Neural cell (in vitro differentiated cells): Measurements from ENCODE around the gene PRKCZ.

ENCODE experiments used
- EP300 ChIP-seq: fragments of 450-650 bp; conservative IDR thresholded peaks from 2 replicates; pipeline ENCODE4 v1.6.1; 2014; ENCODE audit warnings: antibody characterized with exemption, mild to moderate bottlenecking, moderate library complexity; ENCODE audit not compliant: poor library complexity, severe bottlenecking
- EZH2 ChIP-seq: fragments of 200-600, 300-800 bp; shearing (Covaris generic), sonication (generic); IDR thresholded peaks from 2 replicates; pipeline ENCODE4 v1.6.1; 2014; ENCODE audit warnings: antibody characterized with exemption, low read length, borderline replicate concordance, mild to moderate bottlenecking; ENCODE audit not compliant: insufficient read depth, poor library complexity, severe bottlenecking
- POLR2AphosphoS5 ChIP-seq: IDR thresholded peaks from 2 replicates; pipeline ENCODE4 v1.6.1; 2012
- RAD21 ChIP-seq: fragments of 450-650 bp; conservative IDR thresholded peaks from 2 replicates; pipeline ENCODE4 v1.6.1; 2014; ENCODE audit warnings: antibody characterized with exemption, mild to moderate bottlenecking, moderate library complexity
- SMC3 ChIP-seq: fragments of 450-650 bp; conservative IDR thresholded peaks from 2 replicates; pipeline ENCODE4 v1.6.1; 2014; ENCODE audit warnings: antibody characterized with exemption, mild to moderate bottlenecking, moderate library complexity; ENCODE audit not compliant: poor library complexity
- TF ChIP-seq, protein P1 (sequence below): fragments of 450-650 bp; IDR thresholded peaks from 2 replicates; pipeline ENCODE4 v1.5.1; 2014; ENCODE audit warnings: antibody characterized with exemption, mild to moderate bottlenecking, moderate library complexity; ENCODE audit not compliant: poor library complexity, severe bottlenecking

DNA sequence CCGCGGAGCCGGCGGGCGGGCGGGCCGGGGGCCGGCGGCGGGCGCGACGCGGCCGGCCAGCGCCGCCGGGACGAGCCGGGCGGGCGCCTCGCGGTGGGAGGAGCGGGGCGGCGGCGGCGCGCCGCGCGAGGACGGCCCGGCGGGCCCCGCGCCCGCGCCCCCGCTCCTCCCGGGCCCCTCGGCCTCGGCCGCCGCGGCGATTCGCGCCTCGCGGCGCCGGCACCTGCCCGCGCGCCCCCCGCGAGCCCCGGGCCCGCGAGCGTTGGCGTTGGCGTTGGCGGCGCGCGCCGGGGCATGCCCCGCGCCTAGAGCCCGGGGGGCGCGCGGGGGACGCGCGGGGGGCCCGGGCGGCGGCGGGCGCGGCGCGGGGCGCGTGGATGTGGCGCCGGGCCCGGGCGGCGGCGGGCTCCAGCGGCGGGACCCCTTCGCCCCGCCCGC, 178.0 kb downstream of the PRKCZ start, which contains the start of gene SKI:
- TF ChIP-seq RAD21 (no peak), POLR2AphosphoS5 (no peak), EP300 (no peak), EZH2 (no peak), SMC3 (no peak)
- TF ChIP-seq, protein P1, sequence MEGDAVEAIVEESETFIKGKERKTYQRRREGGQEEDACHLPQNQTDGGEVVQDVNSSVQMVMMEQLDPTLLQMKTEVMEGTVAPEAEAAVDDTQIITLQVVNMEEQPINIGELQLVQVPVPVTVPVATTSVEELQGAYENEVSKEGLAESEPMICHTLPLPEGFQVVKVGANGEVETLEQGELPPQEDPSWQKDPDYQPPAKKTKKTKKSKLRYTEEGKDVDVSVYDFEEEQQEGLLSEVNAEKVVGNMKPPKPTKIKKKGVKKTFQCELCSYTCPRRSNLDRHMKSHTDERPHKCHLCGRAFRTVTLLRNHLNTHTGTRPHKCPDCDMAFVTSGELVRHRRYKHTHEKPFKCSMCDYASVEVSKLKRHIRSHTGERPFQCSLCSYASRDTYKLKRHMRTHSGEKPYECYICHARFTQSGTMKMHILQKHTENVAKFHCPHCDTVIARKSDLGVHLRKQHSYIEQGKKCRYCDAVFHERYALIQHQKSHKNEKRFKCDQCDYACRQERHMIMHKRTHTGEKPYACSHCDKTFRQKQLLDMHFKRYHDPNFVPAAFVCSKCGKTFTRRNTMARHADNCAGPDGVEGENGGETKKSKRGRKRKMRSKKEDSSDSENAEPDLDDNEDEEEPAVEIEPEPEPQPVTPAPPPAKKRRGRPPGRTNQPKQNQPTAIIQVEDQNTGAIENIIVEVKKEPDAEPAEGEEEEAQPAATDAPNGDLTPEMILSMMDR: no peak
